Measurements from ENCODE around the gene PPIF.

The PPIF gene

DNA sequence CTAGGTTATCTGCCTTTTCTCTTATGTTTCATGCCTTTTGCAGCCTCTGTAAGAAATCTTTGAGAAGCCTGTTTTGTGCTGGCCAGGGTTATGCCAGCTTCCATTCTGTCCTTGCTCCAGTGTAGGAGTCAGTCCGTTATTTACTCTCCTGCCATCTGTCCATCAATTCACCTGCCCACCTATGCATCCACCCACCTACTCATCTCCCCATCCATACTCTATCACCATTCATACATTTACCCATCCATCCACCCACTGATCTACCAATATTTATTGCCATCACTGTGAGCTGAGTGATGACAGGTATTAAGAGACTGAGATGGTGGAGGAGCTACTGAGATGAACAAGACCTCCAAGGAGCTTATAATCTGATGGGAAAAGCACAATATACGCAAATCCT, 12.7 kb upstream of the PPIF start:
- H3K4me3 ChIP-seq (ENCODE audit: low read depth, low read length) = no peak overlapping the region
- TF ChIP-seq ZFHX2 (tag by site-specific recombination; conservative IDR thresholded peaks at IDR 0.05) (peak; percentile 68), EGR2 (tag by site-specific recombination; IDR thresholded peaks at IDR 0.05; ENCODE audit: low read depth) (peak; percentile 92), GLI4 (tag by site-specific recombination; IDR thresholded peaks at IDR 0.05) (no peak)
- H3K27ac ChIP-seq (ENCODE audit: extremely low read depth, low read depth, low read length) = no peak overlapping the region
- no peaks in the 10 kb centered on the region for H3K4me1 ChIP-seq (ENCODE audit: control insufficient read depth, insufficient read depth, low read length)
- CTCF ChIA-PET = interaction anchor here (0.7 to 2.1 kb wide), 2 partner anchors 11 to 1122 kb away, joined by 5 to 8 read pairs; no protein-coding TSS in a partner anchor
- H3K36me3 ChIP-seq (ENCODE audit: control insufficient read depth in 2 of 2, insufficient read depth in 1 of 2, low read length in 2 of 2) = no peaks in the 10 kb centered on the region
- POLR2A ChIA-PET = interaction anchor here (3.0 kb wide), 1 partner anchor 14 kb away, joined by 12 read pairs; no protein-coding TSS in a partner anchor
- H3K9me3 ChIP-seq (ENCODE audit: control insufficient read depth, insufficient read depth, low read depth, low read length) = no peaks in the 10 kb centered on the region

DNA sequence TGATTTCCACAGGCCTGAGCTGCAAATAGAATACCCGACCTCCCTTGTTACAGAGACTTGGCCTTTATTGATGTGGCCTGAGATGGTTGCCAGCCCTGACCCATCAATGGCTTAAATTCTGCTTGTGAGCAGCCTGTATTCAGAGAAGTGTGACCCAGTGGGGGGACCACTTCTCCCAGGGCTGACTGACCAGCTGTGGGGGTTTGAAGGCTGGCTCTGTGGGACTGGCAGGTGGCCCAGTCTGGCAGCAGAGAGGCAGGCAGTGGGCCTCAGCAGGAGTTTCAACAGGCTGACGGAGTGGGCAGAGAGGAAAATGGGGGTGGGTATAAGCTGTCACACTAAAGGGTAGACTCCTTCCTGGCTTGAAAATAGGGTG, 12.2 kb upstream of the PPIF start:
- Histone ChIP-seq H3K36me3 (ENCODE audit: control insufficient read depth in 2 of 2, insufficient read depth in 1 of 2, low read length in 2 of 2) (no peaks in the 10 kb centered on the region), H3K4me3 (ENCODE audit: low read depth, low read length) (no peak overlapping the region), H3K9me3 (ENCODE audit: control insufficient read depth, insufficient read depth, low read depth, low read length) (no peaks in the 10 kb centered on the region), H3K4me1 (ENCODE audit: control insufficient read depth, insufficient read depth, low read length) (no peaks in the 10 kb centered on the region), H3K27ac (ENCODE audit: extremely low read depth, low read depth, low read length) (no peak overlapping the region)
- TF ChIP-seq ZIC2 (tag by site-specific recombination; IDR thresholded peaks at IDR 0.05) = peak; percentile 94
- TF ChIP-seq ZNF223 (tag by site-specific recombination; IDR thresholded peaks at IDR 0.05) = no peak
- no peak for TF ChIP-seq ZNF248 (tag by site-specific recombination; IDR thresholded peaks at IDR 0.05)
- TF ChIP-seq REPIN1 (tag by site-specific recombination; IDR thresholded peaks at IDR 0.05; ENCODE audit: low read depth) = no peak
- no peak for TF ChIP-seq ZNF266 (tag by site-specific recombination; IDR thresholded peaks at IDR 0.05; ENCODE audit: low read depth)
- peak; percentile 25; the same call in 1 of the 2 replicates for TF ChIP-seq GLIS1 (tag by site-specific recombination; IDR thresholded peaks at IDR 0.05)
- no peak for TF ChIP-seq ZNF16 (tag by site-specific recombination; IDR thresholded peaks at IDR 0.05; ENCODE audit: low read depth)
- peak; percentile 56 for TF ChIP-seq ZFHX2 (tag by site-specific recombination; conservative IDR thresholded peaks at IDR 0.05)
- TF ChIP-seq ZNF449 (tag by site-specific recombination; IDR thresholded peaks at IDR 0.05) = no peak
- TF ChIP-seq EGR2 (tag by site-specific recombination; IDR thresholded peaks at IDR 0.05; ENCODE audit: low read depth) = peak; percentile 49
- POLR2A ChIA-PET = interaction anchor here (3.0 kb wide), 1 partner anchor 13 kb away, joined by 12 read pairs; no protein-coding TSS in a partner anchor
- CTCF ChIA-PET = interaction anchor here (2.1 kb wide), 1 partner anchor 11 kb away, joined by 8 read pairs; no protein-coding TSS in a partner anchor

DNA sequence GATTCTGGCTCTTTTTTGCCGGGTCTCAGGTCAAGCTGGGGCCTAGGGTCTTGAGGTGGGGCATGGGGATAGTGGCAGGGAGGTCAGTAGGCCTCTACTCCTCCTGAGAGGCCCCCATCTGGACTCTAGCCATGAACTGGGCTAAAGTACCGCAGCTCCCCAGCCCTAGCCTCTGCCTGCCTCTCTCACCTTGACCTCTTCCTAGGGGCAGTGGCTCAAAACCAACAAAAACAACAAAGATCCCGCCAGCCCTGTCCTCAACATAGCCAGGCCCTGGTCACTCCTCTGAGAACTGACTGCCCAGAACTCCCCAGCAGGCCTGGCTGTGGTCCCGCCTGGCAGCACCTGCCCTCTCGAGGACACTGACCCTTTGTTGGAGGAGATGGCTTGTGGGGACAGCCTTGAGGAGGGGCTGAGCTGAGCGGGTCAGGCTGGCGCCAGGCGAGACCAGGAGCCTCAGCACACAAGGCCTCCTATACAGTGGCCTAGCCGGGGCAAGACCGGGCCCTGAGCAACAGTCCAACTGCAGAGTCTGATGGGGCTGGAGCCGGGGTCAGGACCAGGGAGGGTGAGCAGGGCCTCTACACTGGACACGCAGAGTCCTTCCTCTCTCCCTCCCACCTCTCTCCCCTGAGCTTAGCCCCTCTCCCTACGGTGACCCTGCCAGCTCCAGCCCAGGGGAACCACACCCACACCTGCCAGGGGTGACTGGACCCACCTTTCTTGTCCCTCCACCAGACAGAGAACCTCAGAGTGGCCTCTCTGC, 11.6 kb upstream of the PPIF start:
- no peak overlapping the region for H3K4me3 ChIP-seq (ENCODE audit: low read depth, low read length)
- H3K27ac ChIP-seq (ENCODE audit: extremely low read depth, low read depth, low read length) = no peak overlapping the region
- ChIA-PET CTCF (interaction anchor here (2.1 kb wide), 1 partner anchor 10 kb away, joined by 8 read pairs; no protein-coding TSS in a partner anchor), POLR2A (interaction anchor here (3.0 kb wide), 1 partner anchor 13 kb away, joined by 12 read pairs; no protein-coding TSS in a partner anchor)
- no peaks in the 10 kb centered on the region for H3K36me3 ChIP-seq (ENCODE audit: control insufficient read depth in 2 of 2, insufficient read depth in 1 of 2, low read length in 2 of 2)
- H3K4me1 ChIP-seq (ENCODE audit: control insufficient read depth, insufficient read depth, low read length) = no peaks in the 10 kb centered on the region
- TF ChIP-seq EGR2 (tag by site-specific recombination; IDR thresholded peaks at IDR 0.05; ENCODE audit: low read depth) (0 out of 2 replicates have a peak, but pooled peaks have one; percentile 0), ZFP69B (tag by site-specific recombination; IDR thresholded peaks at IDR 0.05) (no peak), ZNF23 (tag by site-specific recombination; IDR thresholded peaks at IDR 0.05; ENCODE audit: borderline replicate concordance) (no peak), GLIS1 (tag by site-specific recombination; IDR thresholded peaks at IDR 0.05) (0 out of 2 replicates have a peak, but pooled peaks have one; percentile 2), ZNF501 (tag by site-specific recombination; IDR thresholded peaks at IDR 0.05) (no peak)
- TF ChIP-seq, protein P1, sequence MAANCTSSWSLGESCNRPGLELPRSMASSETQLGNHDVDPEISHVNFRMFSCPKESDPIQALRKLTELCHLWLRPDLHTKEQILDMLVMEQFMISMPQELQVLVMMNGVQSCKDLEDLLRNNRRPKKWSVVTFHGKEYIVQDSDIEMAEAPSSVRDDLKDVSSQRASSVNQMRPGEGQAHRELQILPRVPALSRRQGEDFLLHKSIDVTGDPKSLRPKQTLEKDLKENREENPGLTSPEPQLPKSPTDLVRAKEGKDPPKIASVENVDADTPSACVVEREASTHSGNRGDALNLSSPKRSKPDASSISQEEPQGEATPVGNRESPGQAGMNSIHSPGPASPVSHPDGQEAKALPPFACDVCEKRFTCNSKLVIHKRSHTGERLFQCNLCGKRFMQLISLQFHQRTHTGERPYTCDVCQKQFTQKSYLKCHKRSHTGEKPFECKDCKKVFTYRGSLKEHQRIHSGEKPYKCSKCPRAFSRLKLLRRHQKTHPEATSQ (tag by site-specific recombination; IDR thresholded peaks at IDR 0.05) = no peak
- no peaks in the 10 kb centered on the region for H3K9me3 ChIP-seq (ENCODE audit: control insufficient read depth, insufficient read depth, low read depth, low read length)
